HG02943 (cell line): ENCODE data around the gene KMT2E.
"Not testable (repeated sequence)": the region's sequence is repeated elsewhere in the genome, so short reads cannot be mapped to it uniquely, and the experiment has no call there.

Source experiments
- ATAC-seq: cut with Tn5 transposase; IDR thresholded peaks from one replicate; pipeline ENCODE4 v1.9.1; 2021; ENCODE audit warnings: mild to moderate bottlenecking, low read depth, moderate library complexity; ENCODE audit not compliant: unreplicated experiment

KMT2E gene

GRCh38 chr7:105013816-105014692 lies at the start of gene KMT2E:
Gene KMT2E (plus strand): TSS chr7:105014205. CDS start chr7:105040953, 26,748 bp downstream.
- peak; percentile 34 for ATAC-seq

- ATAC-seq = no peak
These were observed 49.3 kb upstream of the KMT2E start for GRCh38 chr7:104964626-104965236.

- no peak for ATAC-seq
These were observed 48.0 kb upstream of the KMT2E start for GRCh38 chr7:104966022-104966421.

GRCh38 chr7:104967088-104967487 lies 46.9 kb upstream of the KMT2E start:
- ATAC-seq = no peak

DNA sequence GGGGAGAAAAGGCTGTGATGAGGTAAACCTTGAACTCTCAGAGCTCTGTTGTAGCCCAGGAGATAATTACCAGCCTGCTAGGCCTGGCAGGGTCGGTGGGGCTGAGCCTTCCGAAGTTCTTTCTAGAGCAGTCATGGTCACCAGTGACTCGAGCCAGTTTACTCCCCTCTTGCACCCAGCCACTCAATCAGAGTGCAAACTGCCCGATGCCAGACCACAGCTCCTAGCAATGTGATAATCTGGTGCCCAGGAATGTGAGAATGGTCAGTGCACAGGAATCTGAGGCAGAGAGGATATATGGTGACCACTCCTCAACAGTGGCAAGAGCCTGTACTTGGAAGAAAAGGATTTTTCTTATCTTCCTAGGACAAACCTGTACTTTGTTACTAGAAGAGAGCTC lies 46.4 kb upstream of the KMT2E start:
- no peak for ATAC-seq

- no peak for ATAC-seq
These were observed 45.4 kb upstream of the KMT2E start for GRCh38 chr7:104968648-104969047.

DNA sequence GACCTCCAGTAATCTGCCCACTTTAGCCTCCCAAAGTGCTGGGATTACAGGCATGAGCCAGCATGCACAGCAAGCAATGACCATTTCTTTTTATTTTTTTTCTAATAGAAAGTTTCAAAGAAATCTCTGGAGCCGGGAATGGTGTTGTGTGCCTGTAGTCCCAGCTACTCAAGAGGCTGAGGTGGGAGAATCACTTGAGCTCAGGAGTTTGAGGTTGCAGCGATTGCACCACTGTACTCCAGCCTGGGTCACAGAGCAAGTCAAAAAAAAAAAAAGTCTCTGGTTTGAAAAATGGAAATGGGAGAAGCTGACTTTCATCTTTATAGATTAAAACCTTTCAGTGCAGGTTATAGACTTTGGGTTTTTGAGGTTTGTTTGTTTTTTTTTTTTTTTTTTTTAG lies 44.8 kb upstream of the KMT2E start:
- ATAC-seq = no peak

- no peak for ATAC-seq
These were observed 42.5 kb upstream of the KMT2E start for GRCh38 chr7:104971290-104972071.

- no peak for ATAC-seq
These were observed 41.5 kb upstream of the KMT2E start for GRCh38 chr7:104972500-104972899.

DNA sequence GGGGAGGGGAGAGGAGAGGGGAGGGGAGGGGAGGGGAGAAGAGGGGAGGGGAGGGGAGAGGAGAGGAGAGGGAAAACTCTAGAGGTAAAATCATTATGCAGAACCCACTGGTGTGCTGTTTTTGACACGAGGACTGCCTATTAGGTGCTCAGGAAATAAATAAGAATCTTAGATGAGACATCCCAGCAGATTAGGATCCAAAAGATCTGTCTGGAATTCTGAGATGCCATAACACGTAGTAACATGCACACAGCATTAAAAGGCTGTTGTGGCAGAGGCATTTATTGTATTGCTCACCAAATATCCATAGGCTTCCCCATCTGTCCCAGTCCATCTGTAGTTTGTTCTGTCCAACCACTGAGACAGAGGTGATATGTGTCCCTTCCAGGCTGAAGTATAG lies 40.8 kb upstream of the KMT2E start:
- no peak for ATAC-seq

- no peak for ATAC-seq
These were observed 40.0 kb upstream of the KMT2E start for GRCh38 chr7:104973909-104974415.

GRCh38 chr7:104975553-104975952 lies 38.5 kb upstream of the KMT2E start:
- not testable (repeated sequence) for ATAC-seq

DNA sequence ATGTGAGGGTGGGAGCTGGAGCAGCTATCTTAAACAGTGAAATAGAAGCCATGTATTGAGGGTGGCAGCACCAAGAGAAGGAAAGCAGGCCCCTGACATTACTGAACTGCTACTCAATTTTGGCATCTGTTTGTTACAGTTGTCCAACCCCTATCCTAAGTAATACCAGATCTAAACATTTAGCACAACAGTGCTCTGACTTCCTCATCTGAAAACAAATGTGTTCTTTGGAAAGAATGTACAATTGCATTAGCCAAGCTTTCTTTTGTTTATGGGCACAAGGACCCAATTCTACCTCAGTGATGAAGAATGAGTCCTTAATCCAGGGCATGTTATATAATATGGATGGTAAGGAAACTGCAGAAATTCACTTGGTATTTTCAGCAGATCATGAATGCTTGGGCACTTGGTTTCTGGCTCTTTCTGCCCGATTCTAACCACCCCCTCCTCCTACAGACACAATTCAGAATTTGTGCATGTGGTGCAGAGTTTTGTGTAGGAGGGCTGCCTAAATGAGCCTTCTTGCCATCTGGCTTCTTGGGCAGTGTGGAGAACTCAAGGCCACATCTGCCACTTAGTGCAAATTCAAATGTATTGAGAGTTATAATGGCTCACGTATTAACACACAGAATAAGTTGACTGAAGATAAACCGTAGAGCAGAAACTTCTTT lies 36.9 kb upstream of the KMT2E start:
- no peak for ATAC-seq

DNA sequence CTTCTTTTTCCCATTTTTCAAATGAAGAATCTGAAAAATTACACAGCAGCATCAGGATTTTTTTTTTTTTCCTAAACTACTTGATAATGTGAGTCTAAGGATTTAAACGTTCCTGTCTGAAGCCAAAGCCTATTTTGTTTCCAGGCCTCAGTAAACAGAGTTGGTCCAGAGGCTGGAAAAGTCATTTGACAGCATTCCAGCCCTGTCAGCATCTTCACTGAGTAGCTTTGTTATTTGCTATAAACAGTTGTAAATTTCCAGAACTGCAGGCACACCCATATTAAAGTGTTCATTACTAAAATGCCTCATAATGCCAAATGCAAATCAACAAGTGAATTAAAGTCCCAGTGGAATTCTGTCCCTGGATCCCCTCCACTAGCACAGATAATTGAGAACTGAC lies 35.5 kb upstream of the KMT2E start:
- no peak for ATAC-seq

- ATAC-seq = no peak
These were observed 34.7 kb upstream of the KMT2E start for GRCh38 chr7:104979167-104979841.

DNA sequence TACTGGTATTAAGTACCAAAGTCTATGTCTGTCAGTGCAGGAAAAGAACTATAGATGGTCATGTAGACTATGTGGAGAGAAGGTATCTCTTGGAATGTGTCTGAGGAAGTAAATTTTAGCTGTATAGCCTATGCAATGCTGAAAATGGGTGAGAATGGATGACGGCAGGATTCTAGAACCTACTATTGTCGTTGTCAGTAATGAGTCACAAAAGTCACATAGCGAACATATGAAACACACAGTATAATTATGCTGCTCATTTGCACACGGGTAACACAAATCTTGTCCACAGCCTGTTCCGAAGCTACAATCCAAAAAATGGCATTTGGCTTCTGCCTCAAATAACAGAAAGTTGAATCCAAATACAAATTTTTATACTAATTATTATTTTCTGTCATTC lies 33.6 kb upstream of the KMT2E start:
- no peak for ATAC-seq

DNA sequence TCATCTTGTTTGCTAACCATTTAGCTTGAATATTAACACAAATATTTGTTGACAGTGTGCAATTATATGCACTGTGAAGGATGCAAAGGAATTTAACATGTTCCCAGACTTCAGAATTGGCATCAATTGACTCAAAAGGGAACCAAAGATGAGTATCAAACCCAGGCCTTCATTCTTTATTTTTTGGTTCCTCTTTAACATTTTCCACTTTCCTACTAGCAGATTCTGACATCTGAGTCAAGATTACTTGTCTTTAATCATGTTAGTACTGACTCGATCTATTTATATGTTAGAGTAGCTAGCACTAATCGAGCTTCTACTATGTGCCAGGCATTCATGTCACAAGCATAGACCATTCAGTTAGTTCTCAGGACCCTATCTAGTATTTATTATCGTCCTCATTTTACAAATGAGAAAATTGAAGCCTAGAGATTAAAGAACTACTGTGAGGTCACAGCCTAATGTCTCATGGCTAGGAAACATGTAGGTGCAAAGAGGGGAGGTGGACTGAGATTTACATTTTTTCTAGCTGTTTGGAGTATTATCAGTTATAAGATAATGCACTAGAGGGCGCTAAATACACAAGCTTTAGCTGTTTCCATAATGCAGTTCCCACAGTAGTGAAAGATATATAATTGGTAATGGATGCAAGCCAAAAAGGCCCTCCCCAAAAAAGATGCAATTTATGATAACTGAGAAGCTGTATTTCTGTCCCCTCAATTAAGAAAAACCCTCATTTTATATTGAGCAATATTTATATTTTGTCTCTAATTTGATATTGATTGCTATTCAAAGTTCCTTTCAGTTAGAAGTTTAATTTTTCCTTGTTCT lies 32.9 kb upstream of the KMT2E start:
- ATAC-seq = no peak

GRCh38 chr7:104981672-104982037 lies 32.4 kb upstream of the KMT2E start:
- ATAC-seq = no peak
